Panc1 (cell line): Measurements from ENCODE around the gene APBB2.

ENCODE experiments used
- CTCF ChIP-seq: fragments of 450-650 bp; IDR thresholded peaks from 2 replicates; pipeline ENCODE4 v1.5.1; 2017; ENCODE audit warnings: mild to moderate bottlenecking
- POLR2AphosphoS5 ChIP-seq: IDR thresholded peaks from 2 replicates; pipeline ENCODE4 v1.6.1; 2012; ENCODE audit warnings: mild to moderate bottlenecking, low read depth, low read length, moderate library complexity
- REST ChIP-seq, 2 experiments: IDR thresholded peaks; 2 replicates each; pipeline ENCODE4 v1.6.1; 2011 to 2012; ENCODE audit warnings: low read depth in 2 of 2, control low read depth in 1 of 2, low read length in 1 of 2, mild to moderate bottlenecking in 1 of 2, moderate library complexity in 1 of 2; ENCODE audit not compliant: insufficient read depth in 1 of 2
- SIN3A ChIP-seq: IDR thresholded peaks from 2 replicates; pipeline ENCODE4 v1.6.1; 2012; ENCODE audit warnings: low read depth, mild to moderate bottlenecking, low read length, moderate library complexity, borderline replicate concordance; ENCODE audit not compliant: insufficient read depth

GRCh38 chr4:40948014-40948413, 266.3 kb downstream of the APBB2 start:
- TF ChIP-seq CTCF (no peak), SIN3A (no peak), REST (IDR thresholded peaks at IDR 0.05; ENCODE audit: insufficient read depth in 1 of 2, low read depth in 2 of 2, low read length in 1 of 2) (no peak), POLR2AphosphoS5 (no peak)
